Esophagus muscularis mucosa (tissue), 3 donors: ENCODE data around the gene CCDC91.

Experiments used
- CTCF ChIP-seq, 3 experiments: fragments of 200-600 bp in 2 of 3; fragments of 450-650 bp in 1 of 3; sonication (generic) in 2 of 3; IDR thresholded peaks; one replicate each; pipeline ENCODE4 v1.5.1; 2017 to 2019; ENCODE audit warnings: antibody characterized with exemption in 3 of 3, mild to moderate bottlenecking in 2 of 3, moderate library complexity in 1 of 3
- POLR2A ChIP-seq: fragments of 450-650 bp; IDR thresholded peaks from one replicate; pipeline ENCODE4 v1.6.1; 2017; ENCODE audit warnings: antibody characterized with exemption, moderate library complexity, mild to moderate bottlenecking, low read depth
- POLR2AphosphoS5 ChIP-seq, 2 donors: sonication (generic); formaldehyde crosslinking; IDR thresholded peaks; one replicate each; pipeline ENCODE4 v1.6.1; 2017; ENCODE audit warnings: antibody characterized with exemption in 2 of 2

GRCh38 chr12:28231248-28231647, 41.0 kb downstream of the CCDC91 start:
- TF ChIP-seq CTCF (IDR thresholded peaks at IDR 0.05) (no peak), POLR2AphosphoS5 (IDR thresholded peaks at IDR 0.05) (no peak), POLR2A (no peak)
